ENCODE data around the gene AP4M1. TPM values are rescaled to one million over a fixed set of nuclear protein-coding genes. Genes with fewer than 3 reads are reported as not detected.

Gene AP4M1
- total and polyA plus RNA-seq, 4 donors, result 3.3 to 5.5 (median 4.8) TPM

GRCh38 chr7:100153708-100154535 is 52.5 kb downstream of the AP4M1 start:
- Histone ChIP-seq H3K27ac (ENCODE audit: low read depth in 1 of 2, low read length in 2 of 2) (no peak overlapping the region), H3K36me3 (ENCODE audit: control insufficient read depth in 4 of 4, insufficient read depth in 3 of 4, low read depth in 1 of 4, low read length in 3 of 4) (peaks cover 2 to 30% (median 11%) of the 10 kb centered on the region in 4 donors), H3K4me1 (ENCODE audit: control insufficient read depth in 4 of 4, insufficient read depth in 4 of 4, low read length in 3 of 4) (peaks cover 4 to 23% (median 13%) of the 10 kb centered on the region in 4 donors)

DNA sequence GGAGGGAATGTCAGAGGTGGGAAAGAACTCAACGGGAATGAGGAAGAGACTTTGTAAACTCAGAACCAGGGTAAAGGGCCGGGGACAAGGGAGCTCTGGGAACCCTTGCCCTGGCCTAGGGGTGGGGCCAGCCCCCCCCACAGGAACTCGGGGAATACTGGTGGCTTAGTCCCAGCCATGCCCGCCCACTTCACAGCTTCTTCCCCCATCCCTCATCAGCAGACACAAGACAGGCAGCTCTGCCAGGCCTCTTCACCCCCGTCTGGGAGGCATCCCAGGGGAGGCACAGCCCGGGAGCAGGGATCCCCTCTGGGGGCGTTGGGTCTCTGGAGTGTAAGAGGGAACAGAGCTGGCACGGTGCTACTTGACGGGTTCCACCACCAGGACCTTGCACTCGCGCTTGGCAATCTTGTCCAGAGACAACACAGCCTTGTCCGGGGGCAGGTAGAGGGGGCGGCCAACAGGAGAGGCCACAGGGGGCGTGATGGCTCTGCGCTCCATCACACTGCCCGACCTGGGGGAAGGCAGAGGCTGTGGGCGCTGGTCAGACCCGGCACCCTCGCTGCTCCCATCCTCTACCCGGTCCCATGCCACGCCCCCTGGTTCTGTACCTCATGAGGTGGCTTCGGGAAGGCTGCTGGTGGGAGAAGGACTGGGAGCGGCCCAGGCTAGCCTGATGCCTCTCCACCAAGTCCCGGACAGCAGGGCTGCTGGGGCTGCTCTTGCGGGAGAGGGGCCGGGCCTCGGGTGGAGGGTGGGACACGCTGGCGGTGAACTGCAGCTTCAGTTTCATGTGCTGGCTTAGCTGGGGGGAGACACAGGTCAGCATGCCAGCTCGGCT is 53.4 kb downstream of the AP4M1 start:
- Histone ChIP-seq H3K27ac (ENCODE audit: low read depth in 1 of 2, low read length in 2 of 2) (no peak overlapping the region), H3K36me3 (ENCODE audit: control insufficient read depth in 4 of 4, insufficient read depth in 3 of 4, low read depth in 1 of 4, low read length in 3 of 4) (peaks cover 2 to 30% (median 11%) of the 10 kb centered on the region in 4 donors), H3K4me3 (ENCODE audit: low read depth in 1 of 3, low read length in 3 of 3) (no peak overlapping the region), H3K27me3 (ENCODE audit: control insufficient read depth in 4 of 4, insufficient read depth in 4 of 4, low read length in 3 of 4) (no peaks in the 10 kb centered on the region), H3K9me3 (ENCODE audit: control insufficient read depth in 4 of 4, low read length in 3 of 4) (no peaks in the 10 kb centered on the region), H3K9ac (ENCODE audit: low read depth in 1 of 2, low read length in 2 of 2) (no peak overlapping the region), H3K4me1 (ENCODE audit: control insufficient read depth in 4 of 4, insufficient read depth in 4 of 4, low read length in 3 of 4) (peaks cover 3 to 17% (median 10%) of the 10 kb centered on the region in 4 donors)
- WGBS, result 77% methylated on average over 30 of the region's 30 CpGs
- TF ChIP-seq YY1 (IDR thresholded peaks at IDR 0.05) (no peak), JUND (IDR thresholded peaks at IDR 0.05) (no peak), RAD21 (IDR thresholded peaks at IDR 0.05) (no peak)
- TF ChIP-seq, protein P1, sequence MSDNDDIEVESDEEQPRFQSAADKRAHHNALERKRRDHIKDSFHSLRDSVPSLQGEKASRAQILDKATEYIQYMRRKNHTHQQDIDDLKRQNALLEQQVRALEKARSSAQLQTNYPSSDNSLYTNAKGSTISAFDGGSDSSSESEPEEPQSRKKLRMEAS (IDR thresholded peaks at IDR 0.05), result no peak
- DNase-seq (ENCODE audit: low spot score), result no peak

More at GRCh38 chr7:100153708-100154535, 52.5 kb downstream of the AP4M1 start:
- Histone ChIP-seq H3K9ac (ENCODE audit: low read depth in 1 of 2, low read length in 2 of 2) (no peak overlapping the region), H3K9me3 (ENCODE audit: control insufficient read depth in 4 of 4, low read length in 3 of 4) (no peaks in the 10 kb centered on the region), H3K4me3 (ENCODE audit: low read depth in 1 of 3, low read length in 3 of 3) (no peak overlapping the region), H3K27me3 (ENCODE audit: control insufficient read depth in 4 of 4, insufficient read depth in 4 of 4, low read length in 3 of 4) (no peaks in the 10 kb centered on the region)
- 81% methylated on average over 16 of the region's 16 CpGs for WGBS
- TF ChIP-seq HNF4G (IDR thresholded peaks at IDR 0.05), result no peak
- no peak for TF ChIP-seq EGR1 (IDR thresholded peaks at IDR 0.05; ENCODE audit: low read depth in 2 of 2)
- no peak for TF ChIP-seq ATF3 (IDR thresholded peaks at IDR 0.05)
- TF ChIP-seq HNF4A (conservative IDR thresholded peaks at IDR 0.05), result no peak
- no peak for TF ChIP-seq GABPA (IDR thresholded peaks at IDR 0.05 in 1 of 2, conservative IDR thresholded peaks at IDR 0.05 in 1 of 2)
- TF ChIP-seq YY1 (IDR thresholded peaks at IDR 0.05), result no peak
- no peak for DNase-seq (ENCODE audit: low spot score)

DNA sequence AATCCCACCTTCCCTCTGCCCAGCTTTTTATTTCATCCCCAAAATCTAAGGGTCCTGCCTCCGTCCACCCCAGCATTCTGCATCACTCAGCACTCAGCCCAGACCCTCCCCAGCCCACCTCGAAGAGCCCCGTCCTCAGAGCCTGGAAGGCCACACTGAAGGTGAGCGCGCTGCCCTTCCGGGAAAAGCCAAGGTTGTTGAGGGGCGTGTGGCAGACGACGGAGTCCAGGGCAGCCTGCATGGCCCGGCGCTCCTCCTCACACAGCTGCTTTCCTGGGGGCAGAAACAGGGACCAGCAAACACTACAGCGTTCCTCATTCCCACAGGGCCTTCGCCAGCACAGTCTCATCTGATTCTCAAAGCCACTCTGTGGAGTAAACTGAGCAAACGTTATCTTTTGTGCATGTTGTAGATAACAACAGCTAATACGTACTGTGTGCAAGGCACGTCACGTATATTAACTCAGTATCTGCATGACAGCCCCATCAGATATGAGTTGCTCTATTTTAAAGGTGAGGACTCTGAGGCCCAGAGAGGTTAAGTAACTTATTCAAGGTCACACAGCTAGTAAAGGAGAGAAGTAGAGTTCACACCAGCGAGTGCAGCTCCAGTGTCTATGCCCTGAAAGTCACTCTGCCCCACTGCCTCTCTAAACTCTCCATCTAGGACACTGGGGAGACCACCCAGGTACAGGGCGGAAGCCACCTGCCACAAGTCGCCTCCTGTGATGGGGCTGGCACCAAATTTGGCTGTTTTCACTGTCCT is 54.3 kb downstream of the AP4M1 start:
- H3K27me3 ChIP-seq (ENCODE audit: control insufficient read depth in 4 of 4, insufficient read depth in 4 of 4, low read length in 3 of 4), result no peaks in the 10 kb centered on the region
- H3K36me3 ChIP-seq (ENCODE audit: control insufficient read depth in 4 of 4, insufficient read depth in 3 of 4, low read depth in 1 of 4, low read length in 3 of 4), result peaks cover 2 to 30% (median 11%) of the 10 kb centered on the region in 4 donors
- peaks cover 3 to 17% (median 10%) of the 10 kb centered on the region in 4 donors for H3K4me1 ChIP-seq (ENCODE audit: control insufficient read depth in 4 of 4, insufficient read depth in 4 of 4, low read length in 3 of 4)
- DNase-seq (ENCODE audit: low spot score), result no peak
- H3K4me3 ChIP-seq (ENCODE audit: low read depth in 1 of 3, low read length in 3 of 3), result no peak overlapping the region
- H3K9ac ChIP-seq (ENCODE audit: low read depth in 1 of 2, low read length in 2 of 2), result no peak overlapping the region
- WGBS, result 86% methylated on average over 20 of the region's 20 CpGs
- no peaks in the 10 kb centered on the region for H3K9me3 ChIP-seq (ENCODE audit: control insufficient read depth in 4 of 4, low read length in 3 of 4)
- H3K27ac ChIP-seq (ENCODE audit: low read depth in 1 of 2, low read length in 2 of 2), result no peak overlapping the region
- TF ChIP-seq JUND (IDR thresholded peaks at IDR 0.05) (no peak), NR2F2 (IDR thresholded peaks at IDR 0.05) (no peak), REST (IDR thresholded peaks at IDR 0.05) (no peak), RAD21 (IDR thresholded peaks at IDR 0.05) (no peak), FOXA2 (IDR thresholded peaks at IDR 0.05) (no peak), FOXA1 (IDR thresholded peaks at IDR 0.05) (no peak), EGR1 (IDR thresholded peaks at IDR 0.05; ENCODE audit: low read depth in 2 of 2) (no peak), ATF3 (IDR thresholded peaks at IDR 0.05) (no peak), YY1 (IDR thresholded peaks at IDR 0.05) (no peak), SP1 (IDR thresholded peaks at IDR 0.05) (no peak), HNF4A (conservative IDR thresholded peaks at IDR 0.05) (no peak), RXRA (IDR thresholded peaks at IDR 0.05) (no peak)
- TF ChIP-seq, protein P1 (IDR thresholded peaks at IDR 0.05), result no peak
- TF ChIP-seq, protein P2, sequence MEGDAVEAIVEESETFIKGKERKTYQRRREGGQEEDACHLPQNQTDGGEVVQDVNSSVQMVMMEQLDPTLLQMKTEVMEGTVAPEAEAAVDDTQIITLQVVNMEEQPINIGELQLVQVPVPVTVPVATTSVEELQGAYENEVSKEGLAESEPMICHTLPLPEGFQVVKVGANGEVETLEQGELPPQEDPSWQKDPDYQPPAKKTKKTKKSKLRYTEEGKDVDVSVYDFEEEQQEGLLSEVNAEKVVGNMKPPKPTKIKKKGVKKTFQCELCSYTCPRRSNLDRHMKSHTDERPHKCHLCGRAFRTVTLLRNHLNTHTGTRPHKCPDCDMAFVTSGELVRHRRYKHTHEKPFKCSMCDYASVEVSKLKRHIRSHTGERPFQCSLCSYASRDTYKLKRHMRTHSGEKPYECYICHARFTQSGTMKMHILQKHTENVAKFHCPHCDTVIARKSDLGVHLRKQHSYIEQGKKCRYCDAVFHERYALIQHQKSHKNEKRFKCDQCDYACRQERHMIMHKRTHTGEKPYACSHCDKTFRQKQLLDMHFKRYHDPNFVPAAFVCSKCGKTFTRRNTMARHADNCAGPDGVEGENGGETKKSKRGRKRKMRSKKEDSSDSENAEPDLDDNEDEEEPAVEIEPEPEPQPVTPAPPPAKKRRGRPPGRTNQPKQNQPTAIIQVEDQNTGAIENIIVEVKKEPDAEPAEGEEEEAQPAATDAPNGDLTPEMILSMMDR (IDR thresholded peaks at IDR 0.05; ENCODE audit: low read depth, low read length, missing input control), result no peak
